Liver (tissue), 9 donors: ENCODE data around the gene MTCH1. TPM values are rescaled to one million over a fixed set of nuclear protein-coding genes. Genes with fewer than 3 reads are reported as not detected.

Experiments
- DNase-seq: peaks from one replicate; pipeline ENCODE4 v3.0.0-alpha.2; 2017; ENCODE audit warnings: low spot score
- H3K27ac ChIP-seq, 2 donors: one replicate each; pipeline ENCODE4 v1.7.0; 2013; ENCODE audit warnings: inconsistent platforms in 2 of 2, low read length in 2 of 2, control low read depth in 1 of 2, low read depth in 1 of 2, mild to moderate bottlenecking in 1 of 2
- H3K27me3 ChIP-seq, 4 donors: one replicate each; pipeline versions ENCODE4 v1.6.1 to v1.7.0; 2013; ENCODE audit warnings: low read length in 3 of 4, inconsistent platforms in 1 of 4, mild to moderate bottlenecking in 1 of 4, moderate library complexity in 1 of 4; ENCODE audit not compliant: control insufficient read depth in 4 of 4, insufficient read depth in 4 of 4
- H3K36me3 ChIP-seq, 4 donors: one replicate each; pipeline versions ENCODE4 v1.6.1 to v1.7.0; 2013; ENCODE audit warnings: low read length in 3 of 4, mild to moderate bottlenecking in 3 of 4, low read depth in 1 of 4, moderate library complexity in 1 of 4; ENCODE audit not compliant: control insufficient read depth in 4 of 4, insufficient read depth in 3 of 4
- H3K4me1 ChIP-seq, 4 donors: one replicate each; pipeline versions ENCODE4 v1.6.1 to v1.7.0; 2013; ENCODE audit warnings: low read length in 3 of 4, mild to moderate bottlenecking in 3 of 4, moderate library complexity in 1 of 4; ENCODE audit not compliant: control insufficient read depth in 4 of 4, insufficient read depth in 4 of 4
- H3K4me3 ChIP-seq, 3 donors: one replicate each; pipeline versions ENCODE4 v1.6.1 to v1.7.0; 2013; ENCODE audit warnings: low read length in 3 of 3, control low read depth in 1 of 3, low read depth in 1 of 3, mild to moderate bottlenecking in 1 of 3
- H3K9ac ChIP-seq, 2 donors: one replicate each; pipeline ENCODE4 v1.7.0; 2013; ENCODE audit warnings: low read length in 2 of 2, mild to moderate bottlenecking in 2 of 2, moderate library complexity in 2 of 2, control low read depth in 1 of 2, low read depth in 1 of 2
- H3K9me3 ChIP-seq, 4 donors: one replicate each; pipeline versions ENCODE4 v1.6.1 to v1.7.0; 2013; ENCODE audit warnings: low read length in 3 of 4; ENCODE audit not compliant: control insufficient read depth in 4 of 4
- ATF3 ChIP-seq: IDR thresholded peaks from 2 replicates; pipeline ENCODE4 v1.6.1; 2016; ENCODE audit warnings: antibody characterized with exemption
- CTCF ChIP-seq: fragments of 150-350 bp; IDR thresholded peaks from 2 replicates; pipeline ENCODE4 v1.5.1; 2017; ENCODE audit warnings: improper control_type of control experiment, low read depth, low read length; ENCODE audit not compliant: missing input control
- EGR1 ChIP-seq, 2 donors: IDR thresholded peaks; 2 replicates each; pipeline ENCODE4 v1.6.1; 2016 to 2018; ENCODE audit warnings: antibody characterized with exemption in 2 of 2, low read depth in 2 of 2
- FOXA1 ChIP-seq: IDR thresholded peaks from 2 replicates; pipeline ENCODE4 v1.6.1; 2016; ENCODE audit warnings: antibody characterized with exemption
- FOXA2 ChIP-seq: IDR thresholded peaks from 2 replicates; pipeline ENCODE4 v1.6.1; 2016; ENCODE audit warnings: antibody characterized with exemption
- HNF4G ChIP-seq: IDR thresholded peaks from 2 replicates; pipeline ENCODE4 v1.6.1; 2016; ENCODE audit warnings: antibody characterized with exemption
- JUND ChIP-seq, 2 donors: IDR thresholded peaks; 2 replicates each; pipeline ENCODE4 v1.6.1; 2016; ENCODE audit warnings: antibody characterized with exemption in 2 of 2
- MAX ChIP-seq: IDR thresholded peaks from 2 replicates; pipeline ENCODE4 v1.6.1; 2016; ENCODE audit warnings: antibody characterized with exemption
- RAD21 ChIP-seq, 2 donors: IDR thresholded peaks; 2 replicates each; pipeline ENCODE4 v1.6.1; 2016; ENCODE audit warnings: antibody characterized with exemption in 2 of 2, mild to moderate bottlenecking in 2 of 2
- REST ChIP-seq: IDR thresholded peaks from 2 replicates; pipeline ENCODE4 v1.6.1; 2016; ENCODE audit warnings: antibody characterized with exemption, mild to moderate bottlenecking
- YY1 ChIP-seq: IDR thresholded peaks from 2 replicates; pipeline ENCODE4 v1.6.1; 2016; ENCODE audit warnings: antibody characterized with exemption, mild to moderate bottlenecking
- ZBTB33 ChIP-seq: IDR thresholded peaks from 2 replicates; pipeline ENCODE4 v1.6.1; 2016; ENCODE audit warnings: antibody characterized with exemption
- WGBS: extraction: QIAGEN DNeasy Blood & Tissue Kit; methylation state at CpG from one replicate; pipeline ENCODE4 v1.1.7; 2013; 5-methylcytosine and 5-hydroxymethylcytosine counted together
- polyA plus RNA-seq, 2 donors: library from polyadenylated mRNA; stranded (reverse) in 1 of 2; unstranded in 1 of 2; fragments of 200-250 nt in 1 of 2; fragments of >200 nt in 1 of 2; fragmentation: Nextera tagmentation in 1 of 2; extraction: Ambion mirVana in 1 of 2; gene quantifications; one replicate each; pipeline versions ENCODE4 v1.2.1 to v1.2.3, GENCODE V29; 2013 to 2015
- total RNA-seq, 2 donors: library from RNA; depleted of rRNA; stranded (reverse); fragments of >200 nt; gene quantifications; one replicate each; pipeline ENCODE4 v1.2.3, GENCODE V29; 2014
- donor health status: healthy.
- donor health status: healthy.
- donor health status: healthy.
- donor health status: healthy.
- donor health status: healthy.

MTCH1 gene
- total and polyA plus RNA-seq, 4 donors: 61.5 to 79.6 (median 74.1) TPM

- Histone ChIP-seq H3K4me1 (no peaks in the 10 kb centered on the region), H3K27me3 (no peaks in the 10 kb centered on the region), H3K4me3 (no peak overlapping the region), H3K27ac (no peak overlapping the region), H3K36me3 (peaks cover 44 to 97% (median 79%) of the 10 kb centered on the region in 4 donors), H3K9ac (no peak overlapping the region), H3K9me3 (no peaks in the 10 kb centered on the region)
- DNase-seq: no peak
- WGBS: 80% methylated on average over 14 of the region's 14 CpGs
- no peak for TF ChIP-seq YY1
- no peak for TF ChIP-seq FOXA2
- TF ChIP-seq FOXA1: no peak
- no peak for TF ChIP-seq REST
- no peak for TF ChIP-seq CTCF
- TF ChIP-seq ATF3: no peak
- no peak for TF ChIP-seq JUND (IDR thresholded peaks at IDR 0.05)
- no peak for TF ChIP-seq ZBTB33
- TF ChIP-seq HNF4G: no peak
- no peak for TF ChIP-seq MAX
These were observed 13.9 kb downstream of the MTCH1 start for GRCh38 chr6:36971921-36972673.

GRCh38 chr6:36970892-36971842 is 14.8 kb downstream of the MTCH1 start:
- Histone ChIP-seq H3K4me3 (no peak overlapping the region), H3K9ac (no peak overlapping the region), H3K9me3 (no peaks in the 10 kb centered on the region), H3K4me1 (no peaks in the 10 kb centered on the region), H3K36me3 (peaks cover 39 to 88% (median 72%) of the 10 kb centered on the region in 4 donors), H3K27ac (no peak overlapping the region), H3K27me3 (no peaks in the 10 kb centered on the region)
- no peak for TF ChIP-seq REST
- TF ChIP-seq YY1: no peak
- no peak for TF ChIP-seq MAX
- TF ChIP-seq EGR1 (IDR thresholded peaks at IDR 0.05; ENCODE audit: low read depth in 2 of 2): no peak
- no peak for TF ChIP-seq CTCF
- no peak for TF ChIP-seq FOXA2
- no peak for TF ChIP-seq FOXA1
- no peak for TF ChIP-seq RAD21 (IDR thresholded peaks at IDR 0.05)
- TF ChIP-seq ATF3: no peak
- WGBS: 91% methylated on average over 17 of the region's 17 CpGs
- no peak for DNase-seq
